Putamen (tissue), 1 donor: Measurements from ENCODE around the gene C2orf49.

Experiments
- DNase-seq: peaks from one replicate; pipeline ENCODE4 v3.0.0-alpha.2; 2016; ENCODE audit warnings: low spot score

Gene C2orf49

GRCh38 chr2:105337122-105338019 lies at the start of gene C2orf49:
C2orf49 (plus strand) TSS chr2:105337540; CDS start chr2:105337588, 48 bp downstream.
- DNase-seq = peak; percentile 87

- no peak for DNase-seq
Measured at GRCh38 chr2:105287692-105288091, 49.6 kb upstream of the C2orf49 start.

GRCh38 chr2:105288133-105288532 lies 49.2 kb upstream of the C2orf49 start:
- no peak for DNase-seq

- DNase-seq = no peak
Measured at GRCh38 chr2:105290981-105291660, 46.2 kb upstream of the C2orf49 start.

GRCh38 chr2:105291981-105292380 lies 45.4 kb upstream of the C2orf49 start:
- DNase-seq = no peak

GRCh38 chr2:105294046-105294445 lies 43.3 kb upstream of the C2orf49 start:
- no peak for DNase-seq

- DNase-seq = peak; percentile 69
Measured at GRCh38 chr2:105294844-105295481, 42.4 kb upstream of the C2orf49 start.

GRCh38 chr2:105296017-105296611 lies 41.2 kb upstream of the C2orf49 start:
- DNase-seq = no peak

GRCh38 chr2:105297216-105297615 lies 40.1 kb upstream of the C2orf49 start:
- DNase-seq = no peak

GRCh38 chr2:105298017-105298416 lies 39.3 kb upstream of the C2orf49 start:
- DNase-seq = no peak

GRCh38 chr2:105299290-105299689 lies 38.0 kb upstream of the C2orf49 start:
- no peak for DNase-seq

- DNase-seq = no peak
Measured at GRCh38 chr2:105301646-105302045, 35.7 kb upstream of the C2orf49 start.

GRCh38 chr2:105307146-105307545 lies 30.2 kb upstream of the C2orf49 start:
- DNase-seq = no peak

- no peak for DNase-seq
Measured at GRCh38 chr2:105307550-105307949, 29.8 kb upstream of the C2orf49 start.

- DNase-seq = no peak
Measured at GRCh38 chr2:105307962-105308361, 29.4 kb upstream of the C2orf49 start.

- no peak for DNase-seq
Measured at GRCh38 chr2:105308382-105309146, 28.8 kb upstream of the C2orf49 start.

- peak; percentile 33 for DNase-seq
Measured at GRCh38 chr2:105309147-105309545, 28.2 kb upstream of the C2orf49 start.

GRCh38 chr2:105313877-105314276 lies 23.5 kb upstream of the C2orf49 start:
- no peak for DNase-seq

- no peak for DNase-seq
Measured at GRCh38 chr2:105315314-105315713, 22.0 kb upstream of the C2orf49 start.

GRCh38 chr2:105317937-105318336 lies 19.4 kb upstream of the C2orf49 start:
- no peak for DNase-seq

- no peak for DNase-seq
Measured at GRCh38 chr2:105320651-105321215, 16.6 kb upstream of the C2orf49 start.
